A549 treated with ZK216348 at 1 μM for 4 hours (cell line): ENCODE data around the gene DNTTIP2. TPM values are rescaled to one million over a fixed set of nuclear protein-coding genes. Genes with fewer than 3 reads are reported as not detected.

ENCODE experiments used
- total RNA-seq: library from RNA; stranded (reverse); fragments of 200-300 nt; extraction: Qiagen RNA extraction; gene quantifications from 5 replicates; pipeline ENCODE4 v1.2.3, GENCODE V29; 2022; ENCODE audit warnings: low read depth

Gene DNTTIP2, protein sequence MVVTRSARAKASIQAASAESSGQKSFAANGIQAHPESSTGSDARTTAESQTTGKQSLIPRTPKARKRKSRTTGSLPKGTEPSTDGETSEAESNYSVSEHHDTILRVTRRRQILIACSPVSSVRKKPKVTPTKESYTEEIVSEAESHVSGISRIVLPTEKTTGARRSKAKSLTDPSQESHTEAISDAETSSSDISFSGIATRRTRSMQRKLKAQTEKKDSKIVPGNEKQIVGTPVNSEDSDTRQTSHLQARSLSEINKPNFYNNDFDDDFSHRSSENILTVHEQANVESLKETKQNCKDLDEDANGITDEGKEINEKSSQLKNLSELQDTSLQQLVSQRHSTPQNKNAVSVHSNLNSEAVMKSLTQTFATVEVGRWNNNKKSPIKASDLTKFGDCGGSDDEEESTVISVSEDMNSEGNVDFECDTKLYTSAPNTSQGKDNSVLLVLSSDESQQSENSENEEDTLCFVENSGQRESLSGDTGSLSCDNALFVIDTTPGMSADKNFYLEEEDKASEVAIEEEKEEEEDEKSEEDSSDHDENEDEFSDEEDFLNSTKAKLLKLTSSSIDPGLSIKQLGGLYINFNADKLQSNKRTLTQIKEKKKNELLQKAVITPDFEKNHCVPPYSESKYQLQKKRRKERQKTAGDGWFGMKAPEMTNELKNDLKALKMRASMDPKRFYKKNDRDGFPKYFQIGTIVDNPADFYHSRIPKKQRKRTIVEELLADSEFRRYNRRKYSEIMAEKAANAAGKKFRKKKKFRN
- 35.9 to 63.0 TPM (median 41.4 TPM) in 5 replicates for total RNA-seq

GRCh38 chr1:93878889-93879586 lies at the start of gene DNTTIP2:
Gene DNTTIP2 (minus strand): TSS chr1:93879206. CDS start chr1:93879148, 58 bp downstream.

DNA sequence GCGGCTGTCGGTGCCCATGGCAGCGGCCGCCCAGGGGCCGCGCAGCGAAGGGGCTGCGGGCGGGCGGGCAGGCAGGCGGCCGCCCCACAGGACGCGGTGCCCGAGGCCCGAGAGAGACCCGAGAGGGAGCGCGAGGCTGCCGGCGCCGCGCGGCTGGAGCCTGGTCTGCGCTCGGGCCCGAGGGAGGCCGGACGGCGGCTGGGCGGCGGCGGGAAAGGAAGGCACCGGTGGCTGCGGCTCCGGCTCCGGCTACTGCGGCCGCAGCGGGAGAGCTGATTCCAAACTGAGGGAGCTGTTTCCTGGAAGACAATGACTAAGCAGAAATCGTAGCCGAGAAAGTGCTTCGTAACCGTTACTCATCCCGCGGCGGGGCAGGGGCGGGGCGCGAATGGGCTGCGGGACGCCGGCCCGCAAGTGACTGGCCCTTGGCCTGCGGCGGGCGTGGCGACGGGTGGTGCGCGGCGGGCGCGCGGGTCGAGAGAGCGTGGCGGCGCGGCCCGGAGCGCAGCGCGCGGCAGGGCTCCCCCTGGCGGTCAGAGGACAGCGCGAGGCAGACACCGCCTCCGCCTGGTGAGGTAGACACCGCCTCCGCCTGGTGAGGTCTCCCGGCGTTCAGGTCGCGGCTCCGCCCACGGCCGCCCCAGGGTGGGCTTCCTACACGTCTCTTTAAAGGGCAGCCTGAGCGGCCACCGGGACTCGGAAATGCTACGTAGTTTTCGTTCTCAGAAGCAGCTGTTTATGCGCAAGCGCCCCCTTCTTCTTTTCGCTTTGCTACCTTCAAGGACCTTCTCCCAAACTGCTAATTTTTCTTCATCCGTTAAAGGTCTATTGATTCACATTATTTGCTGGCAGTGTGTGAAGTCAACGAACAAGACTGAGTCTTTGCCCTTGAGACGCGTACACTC lies 30.4 kb upstream of the DNTTIP2 start, which contains the start of gene GCLM:
TSS of gene GCLM (minus strand) at position 285 of the 905 bp plus-strand sequence. CDS start at position 18, 267 bp downstream.

Other genes starting within 250 kb of the DNTTIP2 start
- gene BCAR3, start 197.4 kb downstream of the DNTTIP2 start, total RNA-seq, result 68.9 to 77.0 TPM (median 75.3 TPM) in 5 replicates
- gene GCLM, start 30.2 kb upstream of the DNTTIP2 start, total RNA-seq, result 90.8 to 110 TPM (median 99.7 TPM) in 5 replicates
- gene ABCA4, start 241.9 kb upstream of the DNTTIP2 start, total RNA-seq, result 0.04 to 0.13 TPM (median 0.09 TPM) in 3 of 5 replicates, not detected in the others